Renal cortical epithelial cell (primary cell): ENCODE measurements around the gene ELOA2. TPM values are rescaled to one million over a fixed set of nuclear protein-coding genes. Genes with fewer than 3 reads are reported as not detected.
"Not testable (repeated sequence)": the region's sequence is repeated elsewhere in the genome, so short reads cannot be mapped to it uniquely, and the experiment has no call there.

Source experiments
- DNase-seq: peaks from one replicate; pipeline ENCODE4 v3.0.0-alpha.2; 2011; ENCODE audit warnings: low read depth
- total RNA-seq: library from RNA; depleted of rRNA; stranded (reverse); fragments of >200 nt; gene quantifications from 2 replicates; pipeline ENCODE4 v1.2.3, GENCODE V29; 2014

The ELOA2 gene
- total RNA-seq = not detected in 2 replicates

DNA sequence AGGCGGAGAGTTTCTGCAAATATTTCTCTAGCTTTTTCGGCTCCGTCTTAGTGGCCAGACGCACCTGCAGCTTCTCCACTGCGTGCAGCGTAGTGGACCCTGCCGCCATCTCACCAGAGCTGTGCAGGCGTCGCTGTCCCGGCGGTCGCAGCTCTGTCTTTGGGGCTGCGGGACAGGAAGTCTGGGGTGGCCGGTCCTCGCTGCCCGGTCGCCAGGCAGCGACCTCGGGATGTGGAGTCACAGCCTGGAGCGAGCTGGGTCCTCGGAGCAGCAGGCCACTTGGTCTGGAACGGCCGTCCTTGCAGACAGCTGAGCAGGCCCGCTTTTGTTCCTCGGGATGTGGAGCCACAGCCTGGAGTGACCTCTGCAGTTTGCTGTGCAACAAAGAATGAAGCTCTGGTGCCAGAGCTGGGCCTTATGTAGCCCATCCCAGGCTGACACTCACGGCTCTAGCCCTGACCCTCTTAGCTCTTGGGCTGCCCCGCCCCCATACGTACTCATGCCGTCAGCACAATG lies at the start of gene ELOA2:
Gene ELOA2, minus strand, starts transcription at position 466 of the 516 bp plus-strand sequence. Its CDS starts 357 bp downstream, at position 109.
- no peak for DNase-seq

- DNase-seq = no peak
These were observed 46.2 kb upstream of the ELOA2 start for GRCh38 chr18:47081578-47081977.

DNA sequence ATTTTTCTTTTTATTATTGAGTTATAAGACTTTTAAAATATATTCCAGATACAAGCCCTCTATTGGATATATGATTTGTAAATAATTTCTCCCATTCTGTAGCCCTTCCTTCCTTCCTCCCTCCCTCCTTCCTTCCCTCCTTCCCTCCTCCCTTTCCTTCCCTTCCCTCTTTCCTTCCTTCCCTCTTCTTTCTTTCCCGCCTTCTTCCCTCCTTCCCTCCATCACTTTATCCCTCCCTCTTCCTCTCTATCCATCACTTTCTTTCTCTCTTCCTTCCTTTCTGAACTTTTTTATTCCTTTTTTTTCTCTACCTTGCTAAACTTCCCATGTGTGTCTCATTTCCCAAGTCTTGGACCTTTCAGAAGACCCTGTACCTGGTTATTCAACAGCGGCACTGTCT lies 45.5 kb upstream of the ELOA2 start:
- DNase-seq = no peak

GRCh38 chr18:47077111-47077510 lies 41.7 kb upstream of the ELOA2 start:
- DNase-seq = no peak

- no peak for DNase-seq
These were observed 39.9 kb upstream of the ELOA2 start for GRCh38 chr18:47075098-47075883.

- no peak for DNase-seq
These were observed 32.2 kb upstream of the ELOA2 start for GRCh38 chr18:47067648-47068047.

- DNase-seq = no peak
These were observed 27.7 kb upstream of the ELOA2 start for GRCh38 chr18:47063096-47063495.

DNA sequence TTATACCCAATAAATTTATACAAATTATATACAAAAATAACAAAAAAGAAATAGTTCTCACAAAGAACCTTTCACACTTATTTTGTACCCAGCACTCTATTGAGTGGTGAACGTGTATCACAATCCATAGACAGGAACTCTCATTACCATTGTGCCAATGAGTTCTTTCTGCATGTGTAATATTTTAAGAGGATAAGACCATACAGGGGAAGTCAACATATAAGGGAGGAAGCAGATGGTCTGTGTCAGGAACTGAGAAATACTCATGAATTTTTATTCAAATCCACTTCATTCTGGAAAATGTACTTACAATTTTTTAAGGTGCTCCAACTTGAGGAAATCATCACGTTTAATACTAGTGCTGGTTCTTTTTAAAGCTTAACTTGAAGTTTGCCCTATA lies 27.1 kb upstream of the ELOA2 start:
- no peak for DNase-seq

DNA sequence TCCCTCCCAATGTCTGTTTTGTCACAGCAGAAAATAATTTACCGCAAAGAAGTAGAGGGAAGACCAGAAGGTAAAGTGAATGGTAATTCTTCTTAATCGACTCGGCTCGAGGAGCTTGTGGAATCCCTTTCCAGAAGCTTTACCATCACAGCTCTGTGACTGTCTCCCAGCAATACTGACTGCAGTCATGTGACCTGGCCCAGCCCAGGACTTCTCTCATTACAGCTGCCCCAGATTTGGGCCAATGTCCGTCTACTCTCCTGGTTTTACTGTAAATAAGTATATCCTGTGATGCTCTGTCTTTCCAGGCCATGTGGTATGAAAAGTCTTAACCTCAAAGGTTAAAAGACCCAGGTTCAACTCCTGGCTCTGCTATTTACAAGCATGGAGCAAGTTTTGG lies 18.9 kb upstream of the ELOA2 start:
- no peak for DNase-seq

DNA sequence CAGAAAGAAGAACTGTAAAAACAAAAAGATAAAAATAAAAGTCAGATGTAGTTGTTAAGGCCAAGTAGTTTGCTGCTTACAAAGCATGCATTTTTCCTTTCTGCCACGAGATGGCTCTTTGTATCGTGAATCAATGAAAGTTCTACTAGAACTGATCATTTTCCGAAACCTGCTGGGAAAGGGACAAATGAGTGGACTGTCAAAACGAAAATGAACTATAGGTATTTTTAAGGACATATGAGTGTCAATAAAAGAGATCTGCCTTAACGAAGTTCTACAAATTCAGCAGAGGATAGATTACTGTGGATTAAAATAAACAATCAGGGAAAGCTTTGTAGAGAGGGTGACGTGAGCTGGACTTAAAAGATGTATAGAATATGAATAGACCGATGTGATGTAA lies 15.0 kb upstream of the ELOA2 start:
- peak; percentile 61 for DNase-seq

- DNase-seq = no peak
These were observed 5.6 kb upstream of the ELOA2 start for GRCh38 chr18:47040982-47041381.

DNA sequence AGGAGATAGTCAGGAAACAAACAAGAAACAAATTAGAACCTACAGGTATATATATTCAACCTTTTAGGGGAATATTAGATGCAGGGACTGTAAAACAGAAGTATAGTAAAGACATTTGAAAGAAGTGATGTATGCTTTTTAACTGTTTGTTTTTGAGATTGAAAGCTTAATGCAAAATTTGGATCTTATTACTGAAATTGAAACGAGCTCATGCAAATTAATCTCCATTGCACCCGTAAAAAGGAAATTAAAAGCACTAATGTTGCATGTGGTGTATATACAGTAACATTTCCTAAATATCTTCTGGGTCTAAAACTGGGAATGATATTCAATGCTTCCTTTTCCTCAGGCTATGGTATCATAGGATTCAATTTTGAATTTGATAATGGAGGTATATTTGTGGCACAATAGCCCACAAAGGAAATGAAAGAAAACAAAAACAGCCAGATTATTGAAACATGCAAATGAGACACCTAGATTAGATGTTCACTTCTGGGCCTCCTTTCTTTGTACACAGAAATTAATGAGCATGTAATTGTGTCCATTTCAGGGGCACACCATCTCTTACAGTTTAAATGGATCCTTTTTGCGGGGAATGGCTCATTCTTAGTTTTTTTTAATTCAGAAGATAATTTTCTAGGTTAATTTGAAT lies 1.6 kb upstream of the ELOA2 start:
- no peak for DNase-seq

DNA sequence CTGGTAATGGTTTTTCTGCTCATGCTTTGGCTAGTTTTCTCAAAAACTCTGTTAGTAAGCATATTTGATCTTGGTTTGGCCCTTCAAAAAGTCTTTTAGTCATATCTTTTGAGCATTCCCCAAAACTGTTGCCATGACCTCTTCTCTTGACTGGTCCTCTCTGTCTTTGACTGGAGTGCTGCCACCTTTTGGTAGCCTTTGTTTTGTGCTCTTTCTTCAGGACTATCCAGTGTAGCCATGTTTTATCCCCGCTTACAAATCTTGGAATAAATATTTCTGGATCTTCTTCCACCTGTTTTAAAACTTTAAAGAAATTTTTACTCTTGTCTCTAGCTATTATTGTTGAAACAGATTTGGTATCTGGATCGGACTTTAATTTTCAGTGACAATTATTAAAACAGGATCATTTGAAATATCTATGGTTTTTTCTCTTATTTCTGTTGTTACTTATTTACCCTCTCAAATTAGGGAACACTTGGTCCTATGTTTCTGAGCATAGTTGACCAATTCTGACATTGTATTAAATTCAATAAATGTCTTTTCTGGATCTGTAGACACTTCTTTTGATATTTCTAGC lies 965 bp upstream of the ELOA2 start:
- peak; percentile 15 for DNase-seq

DNA sequence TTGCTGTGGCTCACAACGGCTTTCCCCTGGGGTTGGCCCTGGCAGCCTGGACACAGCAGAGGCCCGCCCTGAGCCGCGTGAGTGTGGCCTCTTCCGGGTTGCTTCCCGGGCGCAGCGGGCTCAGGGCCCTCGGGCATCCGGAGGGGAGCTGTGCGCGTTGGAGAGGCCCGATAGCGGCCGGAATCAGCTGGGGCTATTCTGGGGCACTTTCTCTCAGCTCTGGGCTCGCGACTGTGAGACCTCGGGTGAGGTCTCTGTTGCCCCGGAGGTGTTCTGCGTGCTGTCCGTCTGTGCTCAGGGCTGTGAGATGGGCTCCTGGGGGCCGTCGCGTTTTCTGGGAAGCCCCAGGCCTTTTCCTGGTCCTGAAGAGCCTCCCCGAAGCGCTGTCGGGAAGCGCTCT lies 830 bp downstream of the ELOA2 start:
- DNase-seq = not testable (repeated sequence)

DNA sequence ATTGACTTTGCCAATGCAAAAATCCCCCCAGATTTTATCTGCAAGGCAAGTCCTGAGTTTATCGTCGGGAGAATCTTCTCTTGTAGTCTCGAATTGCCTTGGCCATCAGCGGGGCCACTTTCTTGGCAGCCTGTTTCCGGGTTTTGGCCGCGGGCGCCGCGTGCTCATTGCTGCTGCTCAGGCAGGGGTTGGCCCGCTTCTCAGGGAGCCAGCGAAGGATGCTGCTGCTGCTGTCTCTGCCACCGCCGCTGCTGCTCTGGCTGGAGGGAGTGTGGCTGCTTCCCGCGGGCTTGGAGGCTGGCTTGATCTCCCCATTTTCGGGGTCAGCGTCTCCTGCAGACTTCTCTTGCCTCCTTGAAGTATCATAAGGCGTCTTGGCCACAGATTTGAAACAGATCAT lies 2.5 kb downstream of the ELOA2 start:
- DNase-seq = no peak

- not testable (repeated sequence) for DNase-seq
These were observed 4.5 kb downstream of the ELOA2 start for GRCh38 chr18:47030887-47031286.

DNA sequence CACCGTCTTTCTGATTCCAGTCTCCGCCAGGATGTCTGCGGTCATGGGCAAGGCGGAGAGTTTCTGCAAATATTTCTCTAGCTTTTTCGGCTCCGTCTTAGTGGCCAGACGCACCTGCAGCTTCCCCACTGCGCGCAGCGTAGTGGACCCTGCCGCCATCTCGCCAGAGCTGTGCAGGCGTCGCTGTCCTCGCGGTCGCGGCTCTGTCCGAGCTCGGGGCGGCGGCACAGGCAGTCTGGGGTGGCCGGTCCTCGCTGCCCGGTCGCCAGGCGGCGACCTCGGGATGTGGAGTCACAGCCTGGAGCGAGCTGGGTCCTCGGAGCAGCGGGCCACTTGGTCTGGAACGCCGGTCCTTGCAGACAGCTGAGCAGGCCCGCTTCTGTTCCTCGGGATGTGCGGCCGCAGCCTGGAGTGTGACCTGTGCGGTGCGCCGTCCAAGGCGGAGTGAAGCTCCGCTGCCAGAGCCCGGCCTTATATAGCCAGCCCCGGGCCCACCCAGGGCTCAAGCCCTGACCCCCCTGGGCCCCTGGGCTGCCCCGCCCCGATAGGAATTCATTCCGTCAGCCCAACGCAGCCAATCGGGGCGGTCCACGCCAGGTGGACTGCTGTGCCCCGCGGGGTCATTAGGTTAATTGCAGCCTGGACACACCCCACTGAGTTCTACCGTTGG lies 5.6 kb downstream of the ELOA2 start:
- not testable (repeated sequence) for DNase-seq

DNA sequence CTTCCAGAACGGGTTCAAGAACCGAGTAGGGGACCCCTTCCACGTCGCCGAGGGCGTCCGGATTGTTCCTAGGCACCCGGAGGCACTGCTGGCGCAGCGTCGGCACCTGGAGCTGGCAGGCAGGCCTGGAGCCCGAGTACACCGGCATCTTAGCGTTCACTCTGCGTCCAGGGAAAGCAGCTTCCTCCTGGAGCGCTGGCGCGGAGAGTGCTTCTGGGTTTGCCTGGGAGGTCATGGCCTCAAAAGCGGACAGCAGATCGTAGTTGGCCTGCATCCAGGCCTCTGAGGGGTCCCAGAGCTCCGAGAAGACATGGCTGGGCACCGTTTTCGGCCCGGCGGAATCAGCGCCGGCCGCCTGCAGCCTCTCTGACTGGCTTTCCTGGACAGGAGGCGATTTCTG lies 6.7 kb downstream of the ELOA2 start:
- not testable (repeated sequence) for DNase-seq

DNA sequence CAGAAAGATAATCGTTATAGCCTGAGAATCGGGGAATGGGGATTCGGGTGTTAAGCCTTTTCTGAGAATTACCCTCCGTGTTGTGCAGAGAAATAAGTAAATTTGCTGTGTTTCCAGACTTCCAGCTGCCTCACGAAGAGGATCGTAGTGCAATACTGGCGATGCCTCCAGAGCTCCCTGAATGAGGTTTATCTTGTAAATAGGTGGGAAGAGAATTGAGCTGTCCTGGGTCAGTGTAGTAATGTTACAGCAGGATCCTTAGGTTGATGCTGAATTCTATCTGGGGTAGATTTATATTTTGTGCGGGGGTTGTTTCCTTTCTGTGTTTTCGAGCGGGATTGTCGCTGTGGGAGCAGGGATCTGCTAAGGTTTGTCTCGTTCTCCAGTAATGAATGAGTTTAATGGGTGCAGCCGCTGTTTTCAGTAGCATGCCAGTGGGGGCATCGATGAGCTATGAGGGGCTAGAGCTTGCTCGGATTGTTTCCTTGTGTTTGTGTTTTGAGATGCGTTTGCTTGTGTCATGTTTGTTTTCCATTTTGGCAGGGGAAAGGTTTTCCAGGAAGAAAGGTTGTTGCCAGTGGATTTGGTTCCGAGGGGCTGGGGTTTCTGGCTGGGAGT lies 9.8 kb downstream of the ELOA2 start:
- DNase-seq = not testable (repeated sequence)

DNA sequence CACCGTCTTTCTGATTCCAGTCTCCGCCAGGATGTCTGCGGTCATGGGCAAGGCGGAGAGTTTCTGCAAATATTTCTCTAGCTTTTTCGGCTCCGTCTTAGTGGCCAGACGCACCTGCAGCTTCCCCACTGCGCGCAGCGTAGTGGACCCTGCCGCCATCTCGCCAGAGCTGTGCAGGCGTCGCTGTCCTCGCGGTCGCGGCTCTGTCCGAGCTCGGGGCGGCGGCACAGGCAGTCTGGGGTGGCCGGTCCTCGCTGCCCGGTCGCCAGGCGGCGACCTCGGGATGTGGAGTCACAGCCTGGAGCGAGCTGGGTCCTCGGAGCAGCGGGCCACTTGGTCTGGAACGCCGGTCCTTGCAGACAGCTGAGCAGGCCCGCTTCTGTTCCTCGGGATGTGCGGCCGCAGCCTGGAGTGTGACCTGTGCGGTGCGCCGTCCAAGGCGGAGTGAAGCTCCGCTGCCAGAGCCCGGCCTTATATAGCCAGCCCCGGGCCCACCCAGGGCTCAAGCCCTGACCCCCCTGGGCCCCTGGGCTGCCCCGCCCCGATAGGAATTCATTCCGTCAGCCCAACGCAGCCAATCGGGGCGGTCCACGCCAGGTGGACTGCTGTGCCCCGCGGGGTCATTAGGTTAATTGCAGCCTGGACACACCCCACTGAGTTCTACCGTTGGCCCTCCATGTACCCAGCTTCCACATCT lies 11.5 kb downstream of the ELOA2 start:
- DNase-seq = not testable (repeated sequence)

GRCh38 chr18:47022821-47023220 lies 12.6 kb downstream of the ELOA2 start:
- not testable (repeated sequence) for DNase-seq
